ENCODE data around the gene NTM. TPM values are rescaled to one million over a fixed set of nuclear protein-coding genes. Genes with fewer than 3 reads are reported as not detected.

Gene NTM
- total and polyA plus RNA-seq, 2 experiments from 2014 or later, result 1.1 to 1.7 TPM

DNA sequence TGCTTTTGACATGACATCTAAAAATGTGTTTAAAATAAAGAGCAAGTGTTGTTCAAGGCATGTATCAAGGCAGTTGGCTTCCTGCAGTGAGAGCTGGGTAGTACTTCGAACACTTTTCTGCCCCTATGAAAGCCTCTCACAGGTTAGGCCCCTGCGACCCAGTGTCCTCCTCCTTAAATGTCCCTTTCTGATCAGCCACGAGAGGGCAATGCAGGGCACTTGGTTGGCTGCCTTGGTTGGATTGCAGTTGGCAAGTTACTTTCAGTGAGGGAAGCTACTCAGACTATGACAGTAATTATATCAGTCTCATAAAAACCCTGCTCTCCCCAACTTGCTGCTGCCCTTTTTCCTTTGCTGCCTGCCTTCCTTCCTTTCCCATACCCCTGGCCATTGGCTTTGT is 743.8 kb downstream of the NTM start:
- DNase-seq (ENCODE audit: low read depth in 1 of 2, low spot score in 1 of 2), result peak; percentile 17 to 72
- TF ChIP-seq, protein P1, sequence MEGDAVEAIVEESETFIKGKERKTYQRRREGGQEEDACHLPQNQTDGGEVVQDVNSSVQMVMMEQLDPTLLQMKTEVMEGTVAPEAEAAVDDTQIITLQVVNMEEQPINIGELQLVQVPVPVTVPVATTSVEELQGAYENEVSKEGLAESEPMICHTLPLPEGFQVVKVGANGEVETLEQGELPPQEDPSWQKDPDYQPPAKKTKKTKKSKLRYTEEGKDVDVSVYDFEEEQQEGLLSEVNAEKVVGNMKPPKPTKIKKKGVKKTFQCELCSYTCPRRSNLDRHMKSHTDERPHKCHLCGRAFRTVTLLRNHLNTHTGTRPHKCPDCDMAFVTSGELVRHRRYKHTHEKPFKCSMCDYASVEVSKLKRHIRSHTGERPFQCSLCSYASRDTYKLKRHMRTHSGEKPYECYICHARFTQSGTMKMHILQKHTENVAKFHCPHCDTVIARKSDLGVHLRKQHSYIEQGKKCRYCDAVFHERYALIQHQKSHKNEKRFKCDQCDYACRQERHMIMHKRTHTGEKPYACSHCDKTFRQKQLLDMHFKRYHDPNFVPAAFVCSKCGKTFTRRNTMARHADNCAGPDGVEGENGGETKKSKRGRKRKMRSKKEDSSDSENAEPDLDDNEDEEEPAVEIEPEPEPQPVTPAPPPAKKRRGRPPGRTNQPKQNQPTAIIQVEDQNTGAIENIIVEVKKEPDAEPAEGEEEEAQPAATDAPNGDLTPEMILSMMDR (IDR thresholded peaks at IDR 0.05; ENCODE audit: low read depth, low read length), result peak; percentile 32

GRCh38 chr11:132114743-132115142 is 744.3 kb downstream of the NTM start:
- DNase-seq (ENCODE audit: low read depth in 1 of 2, low spot score in 1 of 2), result no peak
- Histone ChIP-seq H3K4me1 (ENCODE audit: low read depth) (no peaks in the 10 kb centered on the region), H3K4me3 (no peak overlapping the region), H3K27me3 (peaks cover 3% of the 10 kb centered on the region), H3K27ac (no peak overlapping the region), H3K36me3 (no peaks in the 10 kb centered on the region), H3K9me3 (ENCODE audit: low read depth) (no peaks in the 10 kb centered on the region)
- TF ChIP-seq, protein P1 (IDR thresholded peaks at IDR 0.05; ENCODE audit: low read depth, low read length), result no peak

More for the DNA sequence above, 743.8 kb downstream of the NTM start:
- H3K27ac ChIP-seq, result no peak overlapping the region
- peaks cover 3% of the 10 kb centered on the region for H3K27me3 ChIP-seq
- H3K36me3 ChIP-seq, result no peaks in the 10 kb centered on the region
- H3K9me3 ChIP-seq (ENCODE audit: low read depth), result no peaks in the 10 kb centered on the region
- no peaks in the 10 kb centered on the region for H3K4me1 ChIP-seq (ENCODE audit: low read depth)
- no peak overlapping the region for H3K4me3 ChIP-seq

DNA sequence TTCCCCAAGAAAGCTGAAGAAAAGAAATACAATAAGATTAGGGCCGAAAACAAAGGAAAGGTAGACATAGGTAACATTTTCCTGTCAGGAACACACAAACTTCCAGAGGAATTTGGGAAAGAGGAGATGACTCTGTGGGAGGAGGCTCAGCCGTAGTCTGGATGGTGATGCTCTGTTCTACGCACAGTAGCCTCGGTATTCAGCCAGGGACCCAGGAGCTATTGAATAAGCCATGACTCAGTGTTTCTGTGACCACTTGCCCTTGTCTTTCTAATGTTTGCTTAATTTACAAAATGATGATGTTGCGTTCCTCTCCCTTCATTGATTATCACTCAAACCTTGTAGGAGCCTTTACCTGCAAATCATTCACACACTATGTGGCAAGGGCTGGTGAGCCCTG is 745.0 kb downstream of the NTM start:
- Histone ChIP-seq H3K4me3 (no peak overlapping the region), H3K4me1 (ENCODE audit: low read depth) (no peaks in the 10 kb centered on the region), H3K9me3 (ENCODE audit: low read depth) (no peaks in the 10 kb centered on the region), H3K27me3 (peaks cover 6% of the 10 kb centered on the region), H3K36me3 (no peaks in the 10 kb centered on the region), H3K27ac (no peak overlapping the region)
- TF ChIP-seq, protein P1 (IDR thresholded peaks at IDR 0.05; ENCODE audit: low read depth, low read length), result no peak
- DNase-seq (ENCODE audit: low read depth in 1 of 2, low spot score in 1 of 2), result peak in 1 of 2 donors; percentile 48

DNA sequence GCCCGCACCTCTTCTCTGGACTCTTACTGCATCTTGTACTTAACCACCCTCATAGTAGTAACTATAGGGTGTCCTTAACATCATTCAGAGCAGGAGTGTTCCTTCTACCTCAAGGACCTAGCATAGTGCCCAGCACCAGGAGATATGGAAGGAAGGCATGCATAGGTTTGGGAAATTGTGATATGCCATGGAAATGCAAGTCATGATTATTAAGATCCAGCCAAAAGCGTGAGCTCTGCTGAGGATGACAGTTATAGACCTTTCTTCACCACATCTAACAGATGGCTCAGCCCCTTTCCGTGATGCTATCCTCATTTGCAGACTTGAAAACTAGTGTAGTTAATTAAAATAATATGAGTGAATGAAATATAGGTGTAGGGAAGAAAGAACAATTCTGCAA is 746.1 kb downstream of the NTM start:
- no peak for DNase-seq (ENCODE audit: low read depth in 1 of 2, low spot score in 1 of 2)
- Histone ChIP-seq H3K4me1 (ENCODE audit: low read depth) (no peaks in the 10 kb centered on the region), H3K9me3 (ENCODE audit: low read depth) (no peaks in the 10 kb centered on the region), H3K4me3 (no peak overlapping the region), H3K27me3 (peaks cover 9% of the 10 kb centered on the region), H3K36me3 (no peaks in the 10 kb centered on the region), H3K27ac (no peak overlapping the region)
- TF ChIP-seq, protein P1 (IDR thresholded peaks at IDR 0.05; ENCODE audit: low read depth, low read length), result no peak

GRCh38 chr11:132118661-132119060 is 748.2 kb downstream of the NTM start:
- no peak for DNase-seq (ENCODE audit: low read depth in 1 of 2, low spot score in 1 of 2)
- H3K36me3 ChIP-seq, result no peaks in the 10 kb centered on the region
- H3K27ac ChIP-seq, result no peak overlapping the region
- H3K9me3 ChIP-seq (ENCODE audit: low read depth), result no peaks in the 10 kb centered on the region
- H3K27me3 ChIP-seq, result peaks cover 29% of the 10 kb centered on the region
- H3K4me1 ChIP-seq (ENCODE audit: low read depth), result no peaks in the 10 kb centered on the region
- TF ChIP-seq, protein P1 (IDR thresholded peaks at IDR 0.05; ENCODE audit: low read depth, low read length), result no peak
- H3K4me3 ChIP-seq, result no peak overlapping the region

DNA sequence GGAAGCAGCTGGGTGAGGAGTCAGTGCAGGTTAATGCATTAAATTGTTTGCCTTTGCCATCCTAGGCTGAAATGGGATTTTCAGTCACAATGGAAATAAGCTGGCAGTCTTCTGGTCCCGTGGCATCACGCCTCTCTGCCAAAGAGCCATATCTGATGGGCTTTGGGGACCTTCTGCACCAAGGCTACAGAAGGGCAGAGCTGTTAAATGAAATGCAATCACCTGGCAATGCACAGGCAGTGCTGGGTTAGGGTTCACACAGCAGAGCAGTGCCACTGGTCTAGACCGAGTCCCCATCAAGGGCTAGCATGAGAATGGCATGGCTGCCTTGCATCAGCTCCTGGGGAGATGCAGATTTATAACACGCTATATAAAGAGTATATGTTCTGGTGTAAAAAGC is 749.2 kb downstream of the NTM start:
- Histone ChIP-seq H3K27ac (no peak overlapping the region), H3K36me3 (no peaks in the 10 kb centered on the region), H3K4me3 (no peak overlapping the region), H3K27me3 (peaks cover 32% of the 10 kb centered on the region), H3K9me3 (ENCODE audit: low read depth) (no peaks in the 10 kb centered on the region), H3K4me1 (ENCODE audit: low read depth) (no peaks in the 10 kb centered on the region)
- TF ChIP-seq, protein P1 (IDR thresholded peaks at IDR 0.05; ENCODE audit: low read depth, low read length), result no peak
- no peak for DNase-seq (ENCODE audit: low read depth in 1 of 2, low spot score in 1 of 2)
